Measurements from ENCODE around the gene ENSA. TPM values are rescaled to one million over a fixed set of nuclear protein-coding genes. Genes with fewer than 3 reads are reported as not detected.
"Not testable (repeated sequence)": the region's sequence is repeated elsewhere in the genome, so short reads cannot be mapped to it uniquely, and the experiment has no call there.

Gene ENSA
- total RNA-seq, 1 experiment from 2014 or later: 89.3 TPM

GRCh38 chr1:150634839-150635622 lies 5.6 kb upstream of the ENSA start:
- H3K4me1 ChIP-seq; H3K27me3 ChIP-seq; H3K27ac ChIP-seq; H3K9me3 ChIP-seq (replicated peaks); H3K36me3 ChIP-seq; DNase-seq; H3K4me3 ChIP-seq: not testable (repeated sequence)

DNA sequence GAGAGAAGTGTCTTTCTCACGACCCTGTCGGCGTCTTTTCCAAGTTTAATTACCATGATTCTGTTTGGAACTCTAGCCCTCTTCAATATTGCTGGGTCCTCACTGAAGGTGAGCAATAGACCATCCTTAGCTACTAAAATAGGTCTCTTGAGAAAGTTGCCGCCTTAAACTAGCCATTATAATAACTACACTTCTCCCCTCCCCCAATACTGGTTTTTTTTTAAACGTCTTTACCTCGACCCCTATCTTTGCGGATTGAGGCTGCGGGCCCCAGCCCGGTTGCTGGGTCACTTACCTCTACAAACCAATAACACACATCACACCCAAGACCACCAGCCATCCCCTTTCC lies 672 bp downstream of the ENSA start:
- no peaks in the 10 kb centered on the region for H3K9me3 ChIP-seq (replicated peaks)
- H3K4me3 ChIP-seq: peak overlapping the region; percentile 73
- no peak overlapping the region for H3K27ac ChIP-seq
- H3K27me3 ChIP-seq: no peaks in the 10 kb centered on the region
- H3K4me1 ChIP-seq: no peaks in the 10 kb centered on the region; the same call in 1 of the 2 replicates
- H3K36me3 ChIP-seq: peaks cover 15% of the 10 kb centered on the region
- no peak for DNase-seq

- peak overlapping the region; percentile 73; the same call in 1 of the 2 replicates for H3K4me3 ChIP-seq
- peaks cover 20% of the 10 kb centered on the region for H3K36me3 ChIP-seq
- no peak for DNase-seq
- no peak overlapping the region for H3K27ac ChIP-seq
- H3K9me3 ChIP-seq (replicated peaks): no peaks in the 10 kb centered on the region
- H3K4me1 ChIP-seq: no peaks in the 10 kb centered on the region
- H3K27me3 ChIP-seq: no peaks in the 10 kb centered on the region
Measured at GRCh38 chr1:150627826-150628410, 1.5 kb downstream of the ENSA start.

GRCh38 chr1:150626150-150626549 lies 3.3 kb downstream of the ENSA start:
- Histone ChIP-seq H3K4me3 (no peak overlapping the region), H3K27me3 (no peaks in the 10 kb centered on the region), H3K36me3 (peaks cover 25% of the 10 kb centered on the region), H3K9me3 (replicated peaks) (no peaks in the 10 kb centered on the region), H3K27ac (no peak overlapping the region), H3K4me1 (no peaks in the 10 kb centered on the region)
- DNase-seq: no peak

DNA sequence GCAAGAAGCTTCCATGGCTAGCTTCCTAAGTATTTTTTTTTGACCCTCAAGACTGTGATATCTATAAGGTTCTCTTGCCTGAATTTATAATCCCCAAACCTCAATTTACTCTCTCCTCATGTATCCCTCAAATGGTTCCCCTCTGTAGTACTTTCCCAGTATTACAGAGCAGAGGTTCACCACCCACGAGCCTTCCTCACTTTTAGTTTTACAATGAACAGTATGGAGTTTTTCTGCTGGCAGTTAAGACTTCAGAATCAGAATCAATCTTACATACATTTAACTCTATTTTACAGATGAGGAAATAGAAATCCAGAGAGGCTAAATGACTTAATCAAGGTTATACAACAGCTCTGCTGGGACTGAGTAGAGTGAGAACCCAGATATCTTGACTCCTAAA lies 4.9 kb downstream of the ENSA start:
- H3K36me3 ChIP-seq: peaks cover 31% of the 10 kb centered on the region

DNA sequence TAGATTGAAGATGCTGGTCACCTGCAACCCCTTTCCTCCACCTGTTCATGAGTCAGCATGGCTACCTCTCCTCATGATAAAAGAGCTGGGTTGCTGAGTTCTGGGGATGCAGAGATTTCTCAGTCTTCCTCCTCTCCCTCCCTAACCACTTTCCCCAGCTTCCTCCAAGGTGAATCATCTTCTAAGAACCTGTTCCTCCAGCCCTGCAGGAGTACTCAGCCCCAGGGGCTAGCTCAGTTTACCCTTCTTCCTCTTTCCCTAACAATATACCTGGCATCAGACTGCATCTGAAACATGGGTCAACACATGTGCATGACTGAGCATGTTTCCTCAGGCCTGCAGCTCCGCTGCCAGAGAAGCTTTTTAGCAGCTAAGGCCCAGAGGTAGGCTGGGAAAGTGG lies 5.3 kb downstream of the ENSA start:
- not testable (repeated sequence) for H3K4me1 ChIP-seq; H3K27ac ChIP-seq; H3K9me3 ChIP-seq (replicated peaks); H3K27me3 ChIP-seq; DNase-seq; H3K4me3 ChIP-seq
- peaks cover 35% of the 10 kb centered on the region for H3K36me3 ChIP-seq

More for the DNA sequence above, 4.9 kb downstream of the ENSA start:
- not testable (repeated sequence) for DNase-seq; H3K4me1 ChIP-seq; H3K27ac ChIP-seq; H3K4me3 ChIP-seq; H3K27me3 ChIP-seq; H3K9me3 ChIP-seq (replicated peaks)

- Histone ChIP-seq H3K4me3 (no peak overlapping the region), H3K9me3 (replicated peaks) (no peaks in the 10 kb centered on the region), H3K4me1 (no peaks in the 10 kb centered on the region), H3K27me3 (no peaks in the 10 kb centered on the region), H3K27ac (no peak overlapping the region), H3K36me3 (peaks cover 35% of the 10 kb centered on the region)
- no peak for DNase-seq
Measured at GRCh38 chr1:150622303-150622975, 7.0 kb downstream of the ENSA start.

DNA sequence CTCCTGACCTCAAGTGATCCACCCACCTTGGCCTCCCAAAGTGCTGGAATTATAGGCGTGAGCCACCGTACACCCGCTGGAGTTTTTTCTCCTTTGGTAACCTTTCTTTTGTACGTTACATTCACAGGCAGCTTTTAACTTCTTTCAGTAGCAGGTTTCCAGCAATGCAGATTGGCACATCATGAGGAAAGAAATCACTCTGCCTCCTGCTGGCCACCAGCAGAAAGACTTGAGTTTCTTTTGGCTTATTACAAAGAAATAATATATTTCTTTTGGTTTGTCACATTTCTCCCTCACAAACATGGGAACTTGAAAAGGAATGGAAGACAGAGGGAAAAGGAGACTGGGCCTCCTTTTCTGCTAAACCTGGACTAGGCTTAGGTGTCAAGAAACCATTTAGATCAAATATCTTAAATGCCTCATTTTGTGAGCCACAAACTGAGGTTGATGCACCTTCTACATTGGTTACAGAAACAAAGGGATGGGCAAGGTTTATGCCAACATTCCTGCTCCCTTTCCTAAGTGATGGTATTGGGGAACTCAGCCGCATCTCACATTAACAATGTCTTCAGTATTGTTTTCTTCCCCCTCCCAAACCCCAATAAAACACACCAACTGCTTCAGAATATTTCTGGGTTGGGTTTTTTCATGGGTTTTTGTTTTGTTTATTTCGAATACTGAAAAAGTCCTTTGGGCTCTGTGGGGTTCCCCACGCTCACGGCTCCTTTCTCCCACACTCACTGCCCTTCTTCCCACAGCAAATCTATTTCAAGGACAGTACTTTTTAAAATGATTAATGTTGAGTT lies 7.7 kb downstream of the ENSA start:
- peak; percentile 24 to 58 for DNase-seq
- no peak overlapping the region for H3K4me3 ChIP-seq
- H3K4me1 ChIP-seq: no peaks in the 10 kb centered on the region
- H3K27ac ChIP-seq: no peak overlapping the region
- H3K27me3 ChIP-seq: no peaks in the 10 kb centered on the region
- peaks cover 28% of the 10 kb centered on the region for H3K36me3 ChIP-seq
- H3K9me3 ChIP-seq (replicated peaks): no peaks in the 10 kb centered on the region

DNA sequence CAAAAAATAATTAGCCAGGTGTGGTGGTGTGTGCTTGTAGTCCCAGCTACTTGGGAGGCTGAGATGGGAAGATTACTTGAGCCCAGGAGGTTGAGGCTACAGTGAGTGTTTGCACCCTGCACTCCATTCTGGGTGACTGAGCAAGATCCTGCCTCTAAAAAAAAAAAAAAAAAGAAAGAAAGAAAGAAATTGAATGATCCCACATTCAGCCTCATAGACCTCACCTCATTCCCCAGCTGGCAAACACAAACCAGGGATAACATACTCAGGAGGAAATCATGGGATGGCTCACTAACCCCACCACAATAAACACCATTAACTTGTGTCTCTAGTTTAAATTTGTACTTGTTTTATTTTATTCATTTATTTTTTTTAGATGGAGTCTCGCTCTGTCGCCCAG lies 8.5 kb downstream of the ENSA start:
- no peak for DNase-seq
- Histone ChIP-seq H3K36me3 (peaks cover 25% of the 10 kb centered on the region), H3K27me3 (no peaks in the 10 kb centered on the region), H3K27ac (no peak overlapping the region), H3K4me3 (no peak overlapping the region), H3K4me1 (no peaks in the 10 kb centered on the region), H3K9me3 (replicated peaks) (no peaks in the 10 kb centered on the region)

DNA sequence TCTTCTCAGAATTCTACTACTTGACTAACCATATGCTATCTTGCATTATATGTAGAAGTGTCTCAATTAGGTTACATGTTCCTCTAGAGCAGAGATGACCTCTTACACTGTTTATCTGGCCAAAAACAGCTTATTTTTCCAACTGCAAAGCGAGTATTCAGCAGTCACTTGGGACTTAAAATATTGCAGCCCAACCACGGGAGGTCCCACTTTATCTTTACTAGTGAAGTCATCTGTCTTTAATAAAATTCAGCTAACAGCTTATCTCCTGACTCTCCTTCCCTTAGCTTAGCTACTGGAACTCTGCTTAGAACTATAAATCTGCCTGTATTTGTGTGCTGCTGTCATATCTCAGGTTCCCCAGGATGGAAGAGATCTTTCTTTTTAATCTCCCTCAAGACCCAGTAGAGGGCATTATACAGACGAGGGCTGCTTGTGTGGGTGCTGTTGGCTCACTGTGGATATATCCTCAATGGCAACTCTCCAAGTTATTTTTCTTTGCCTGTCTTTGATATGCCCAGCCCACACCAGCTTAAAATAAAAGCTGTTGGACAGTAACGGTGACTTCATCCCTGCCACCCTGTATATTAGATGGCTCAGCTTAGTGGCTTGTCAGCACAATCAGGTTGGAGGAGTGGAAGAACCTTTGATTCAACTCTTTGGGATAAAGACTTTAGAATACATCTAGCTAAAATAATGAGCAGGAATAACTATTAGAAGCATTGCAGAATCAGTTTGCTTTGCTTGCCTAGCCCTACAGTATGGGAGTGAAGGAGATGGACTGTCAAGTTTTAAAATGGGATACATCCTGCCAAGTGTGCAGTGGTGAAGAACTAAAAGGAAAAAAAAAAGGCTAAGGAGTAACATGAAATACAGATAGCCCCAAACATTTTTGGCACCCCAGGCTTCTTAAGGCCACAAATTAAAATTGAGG lies 9.6 kb downstream of the ENSA start:
- no peaks in the 10 kb centered on the region for H3K4me1 ChIP-seq
- no peaks in the 10 kb centered on the region for H3K27me3 ChIP-seq
- no peaks in the 10 kb centered on the region for H3K9me3 ChIP-seq (replicated peaks)
- H3K36me3 ChIP-seq: peaks cover 23% of the 10 kb centered on the region
- no peak overlapping the region for H3K4me3 ChIP-seq
- DNase-seq: peak in 1 of 2 experiments; percentile 25
- H3K27ac ChIP-seq: no peak overlapping the region

- no peak for DNase-seq
- H3K4me1 ChIP-seq: peaks cover 5% of the 10 kb centered on the region
- no peak overlapping the region for H3K27ac ChIP-seq
- H3K36me3 ChIP-seq: peaks cover 10% of the 10 kb centered on the region; the same call in 1 of the 2 replicates
- H3K9me3 ChIP-seq (replicated peaks): no peaks in the 10 kb centered on the region
- no peak overlapping the region for H3K4me3 ChIP-seq
- H3K27me3 ChIP-seq: no peaks in the 10 kb centered on the region
Measured at GRCh38 chr1:150615346-150616201, 13.8 kb downstream of the ENSA start.

- Histone ChIP-seq H3K4me3 (no peak overlapping the region), H3K27ac (no peak overlapping the region; the same call in 1 of the 2 replicates), H3K9me3 (replicated peaks) (no peaks in the 10 kb centered on the region), H3K36me3 (0 out of 2 replicates have a peak, but pooled peaks cover 3% of the 10 kb centered on the region), H3K27me3 (no peaks in the 10 kb centered on the region), H3K4me1 (peaks cover 5% of the 10 kb centered on the region)
- DNase-seq: no peak
Measured at GRCh38 chr1:150613061-150613920, 16.1 kb downstream of the ENSA start.
